Neutrophil (primary cell): Measurements from ENCODE around the gene IFNLR1.

Experiments
- H3K27ac ChIP-seq: fragments of 200-600 bp; sonication (generic); 2 replicates; pipeline ENCODE4 v1.5.1; 2016; ENCODE audit warnings: mild to moderate bottlenecking, moderate library complexity
- H3K27me3 ChIP-seq: fragments of 200-600 bp; sonication (generic); 2 replicates; pipeline ENCODE4 v1.6.0; 2016; ENCODE audit warnings: mild to moderate bottlenecking
- H3K36me3 ChIP-seq: fragments of 200-600 bp; sonication (generic); 2 replicates; pipeline ENCODE4 v1.5.1; 2017
- H3K4me1 ChIP-seq, 2 experiments: fragments of 200-600 bp in 1 of 2; sonication (generic) in 1 of 2; 1 replicate in 1 of 2; 2 replicates in 1 of 2; pipeline versions ENCODE4 v1.5.1 to v1.6.1; 2013 to 2016; ENCODE audit warnings: low read depth in 1 of 2, low read length in 1 of 2, mild to moderate bottlenecking in 1 of 2, moderate library complexity in 1 of 2; ENCODE audit not compliant: control insufficient read depth in 1 of 2, insufficient read depth in 1 of 2
- H3K4me3 ChIP-seq, 2 experiments: fragments of 200-600 bp in 1 of 2; sonication (generic) in 1 of 2; 1 replicate in 1 of 2; 2 replicates in 1 of 2; pipeline ENCODE4 v1.5.1; 2013 to 2016; ENCODE audit warnings: low read depth in 1 of 2, low read length in 1 of 2, mild to moderate bottlenecking in 1 of 2, moderate library complexity in 1 of 2
- H3K9me3 ChIP-seq: fragments of 200-600 bp; sonication (generic); 2 replicates; pipeline ENCODE4 v1.5.1; 2016
- TF ChIP-seq, protein P1 (sequence below): fragments of 200-600 bp; sonication (generic); IDR thresholded peaks from 2 replicates; pipeline ENCODE4 v1.5.1; 2016; ENCODE audit warnings: antibody characterized with exemption

IFNLR1 gene

DNA sequence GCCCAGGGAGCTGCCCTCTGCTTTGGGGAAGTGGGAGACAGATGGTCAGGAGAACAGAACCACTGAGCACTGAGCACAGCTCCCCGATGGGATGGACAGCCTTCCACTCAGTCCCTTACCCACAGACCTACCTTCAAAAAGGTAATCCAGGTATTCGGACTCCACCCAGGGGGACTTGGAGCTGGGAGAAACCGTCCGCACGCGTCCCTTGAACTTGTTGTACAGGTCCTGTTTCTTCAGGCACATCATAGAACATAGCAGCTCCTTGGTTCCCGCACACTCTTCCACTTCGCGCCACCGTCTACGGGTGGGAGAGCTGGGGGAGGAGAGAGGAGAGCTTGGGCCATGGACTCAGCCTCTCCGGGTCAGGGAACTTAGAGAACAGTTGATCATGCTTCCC is 17.8 kb downstream of the IFNLR1 start:
- Histone ChIP-seq H3K4me1 (no peaks in the 10 kb centered on the region), H3K4me3 (no peak overlapping the region), H3K9me3 (no peaks in the 10 kb centered on the region), H3K36me3 (no peaks in the 10 kb centered on the region), H3K27me3 (peaks cover 19% of the 10 kb centered on the region), H3K27ac (no peak overlapping the region)
- TF ChIP-seq, protein P1, sequence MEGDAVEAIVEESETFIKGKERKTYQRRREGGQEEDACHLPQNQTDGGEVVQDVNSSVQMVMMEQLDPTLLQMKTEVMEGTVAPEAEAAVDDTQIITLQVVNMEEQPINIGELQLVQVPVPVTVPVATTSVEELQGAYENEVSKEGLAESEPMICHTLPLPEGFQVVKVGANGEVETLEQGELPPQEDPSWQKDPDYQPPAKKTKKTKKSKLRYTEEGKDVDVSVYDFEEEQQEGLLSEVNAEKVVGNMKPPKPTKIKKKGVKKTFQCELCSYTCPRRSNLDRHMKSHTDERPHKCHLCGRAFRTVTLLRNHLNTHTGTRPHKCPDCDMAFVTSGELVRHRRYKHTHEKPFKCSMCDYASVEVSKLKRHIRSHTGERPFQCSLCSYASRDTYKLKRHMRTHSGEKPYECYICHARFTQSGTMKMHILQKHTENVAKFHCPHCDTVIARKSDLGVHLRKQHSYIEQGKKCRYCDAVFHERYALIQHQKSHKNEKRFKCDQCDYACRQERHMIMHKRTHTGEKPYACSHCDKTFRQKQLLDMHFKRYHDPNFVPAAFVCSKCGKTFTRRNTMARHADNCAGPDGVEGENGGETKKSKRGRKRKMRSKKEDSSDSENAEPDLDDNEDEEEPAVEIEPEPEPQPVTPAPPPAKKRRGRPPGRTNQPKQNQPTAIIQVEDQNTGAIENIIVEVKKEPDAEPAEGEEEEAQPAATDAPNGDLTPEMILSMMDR, result no peak

DNA sequence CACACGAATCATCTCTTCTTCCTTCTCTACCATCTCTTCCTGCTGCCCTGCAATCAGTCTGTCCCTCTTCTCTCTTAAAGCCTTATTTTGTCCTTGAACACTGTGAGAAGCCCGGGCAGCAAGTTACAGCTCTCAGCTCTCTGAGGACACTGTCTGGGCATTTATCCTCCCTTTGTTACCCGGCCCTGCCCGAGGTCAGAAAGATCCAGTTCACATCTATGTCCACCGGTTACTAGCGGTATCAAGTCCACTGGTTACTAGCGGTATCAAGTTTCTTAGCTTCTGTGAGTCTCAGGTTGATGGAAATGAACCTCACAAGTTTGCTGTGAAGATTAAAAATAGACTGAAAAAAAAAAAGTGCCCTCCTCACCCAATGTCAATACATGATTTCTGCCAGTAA is 18.8 kb downstream of the IFNLR1 start:
- H3K36me3 ChIP-seq, result no peaks in the 10 kb centered on the region
- TF ChIP-seq, protein P1, result no peak

DNA sequence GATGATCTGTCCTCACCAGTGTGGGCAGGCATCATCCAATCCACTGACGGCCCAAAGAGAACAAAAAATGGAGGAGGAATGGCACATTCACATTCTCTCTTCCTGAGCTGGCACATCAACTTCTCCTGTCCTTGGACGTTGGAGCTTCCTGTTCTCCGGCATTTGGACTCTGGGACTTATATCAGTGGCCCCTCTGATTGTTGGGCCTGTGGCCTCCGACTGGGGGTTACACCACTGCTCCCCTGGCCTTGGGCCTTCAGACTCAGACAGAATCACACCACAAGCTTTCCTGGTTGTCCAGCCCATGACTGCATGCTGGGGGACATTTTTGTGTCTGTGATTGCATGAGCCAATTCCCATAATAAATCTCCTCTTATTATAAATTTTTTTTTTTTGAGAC is 20.1 kb downstream of the IFNLR1 start:
- Histone ChIP-seq H3K9me3 (no peaks in the 10 kb centered on the region), H3K27me3 (peaks cover 12% of the 10 kb centered on the region), H3K36me3 (no peaks in the 10 kb centered on the region), H3K4me1 (no peaks in the 10 kb centered on the region), H3K4me3 (no peak overlapping the region), H3K27ac (no peak overlapping the region)
- TF ChIP-seq, protein P1, result no peak

More for the DNA sequence above, 18.8 kb downstream of the IFNLR1 start:
- H3K9me3 ChIP-seq, result no peaks in the 10 kb centered on the region
- H3K27me3 ChIP-seq, result peaks cover 9% of the 10 kb centered on the region
- no peak overlapping the region for H3K27ac ChIP-seq
- H3K4me1 ChIP-seq, result no peaks in the 10 kb centered on the region
- H3K4me3 ChIP-seq, result no peak overlapping the region

DNA sequence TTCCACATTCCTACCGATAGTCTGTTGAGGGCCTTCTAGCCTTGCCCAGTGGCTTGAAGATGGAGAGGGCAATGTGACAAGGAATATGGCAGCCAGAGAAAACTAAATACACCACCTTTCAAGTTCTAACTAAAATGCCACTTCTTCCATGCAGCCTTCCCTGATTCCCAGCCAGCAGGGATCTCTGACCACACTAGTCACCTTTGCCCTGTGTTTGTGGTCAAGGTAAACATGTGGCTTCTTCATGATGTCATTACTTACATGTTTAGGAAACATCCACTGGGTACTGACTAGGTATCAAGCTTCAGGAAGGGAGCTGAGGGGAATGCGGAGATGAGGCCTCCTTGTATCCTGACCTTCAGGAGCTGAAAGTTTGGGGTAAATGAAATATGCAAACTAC is 21.6 kb downstream of the IFNLR1 start:
- TF ChIP-seq, protein P1, result no peak
- H3K27ac ChIP-seq, result no peak overlapping the region
- H3K27me3 ChIP-seq, result peaks cover 15% of the 10 kb centered on the region
- no peak overlapping the region for H3K4me3 ChIP-seq
- no peaks in the 10 kb centered on the region for H3K36me3 ChIP-seq
- H3K4me1 ChIP-seq, result no peaks in the 10 kb centered on the region
- no peaks in the 10 kb centered on the region for H3K9me3 ChIP-seq

DNA sequence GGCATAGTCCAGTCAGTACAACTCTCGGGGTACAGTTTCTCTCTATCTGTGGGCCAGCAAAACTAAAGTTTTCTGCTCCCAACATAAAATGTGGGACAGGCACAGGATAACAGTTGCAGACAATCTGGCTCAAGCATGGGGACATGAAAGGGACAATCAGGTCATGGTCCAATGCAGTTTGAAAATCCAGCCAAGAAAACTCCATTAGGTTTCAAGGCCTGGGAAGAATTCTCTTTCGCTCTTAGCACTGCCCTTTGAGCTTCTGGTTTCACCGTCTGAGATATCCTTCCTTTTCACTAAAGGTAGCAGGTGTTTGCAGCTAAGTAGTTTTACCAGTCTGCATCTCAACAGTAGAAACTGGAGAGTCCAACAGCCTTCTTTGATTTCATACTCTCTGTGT is 23.1 kb downstream of the IFNLR1 start:
- Histone ChIP-seq H3K4me1 (no peaks in the 10 kb centered on the region), H3K27me3 (peaks cover 15% of the 10 kb centered on the region), H3K36me3 (no peaks in the 10 kb centered on the region), H3K9me3 (no peaks in the 10 kb centered on the region), H3K27ac (no peak overlapping the region), H3K4me3 (no peak overlapping the region)
- TF ChIP-seq, protein P1, result no peak

DNA sequence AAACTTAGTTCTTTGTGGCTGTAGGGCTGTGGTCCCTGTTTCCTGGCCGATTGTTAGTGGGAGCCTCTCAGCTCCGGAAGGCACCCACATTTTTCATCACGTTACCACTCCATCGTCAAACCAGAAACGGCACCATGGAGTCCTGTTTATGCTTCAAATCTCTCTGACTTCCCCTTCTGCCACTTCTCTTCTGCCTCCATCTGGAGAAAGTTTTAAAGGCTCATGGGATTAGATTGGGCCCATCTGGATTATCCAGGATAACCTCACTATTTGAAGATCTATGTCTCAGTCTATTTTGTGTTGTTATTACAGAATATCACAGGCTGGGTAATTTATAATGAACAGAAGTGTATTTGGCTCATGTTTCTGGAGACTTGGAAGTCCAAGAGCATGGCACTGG is 24.9 kb downstream of the IFNLR1 start:
- TF ChIP-seq, protein P1, result no peak
- Histone ChIP-seq H3K9me3 (no peaks in the 10 kb centered on the region), H3K27me3 (peaks cover 15% of the 10 kb centered on the region), H3K4me1 (no peaks in the 10 kb centered on the region), H3K4me3 (no peak overlapping the region), H3K36me3 (no peaks in the 10 kb centered on the region), H3K27ac (no peak overlapping the region)
